Smooth muscle cell (in vitro differentiated cells): ENCODE measurements around the gene KYNU. TPM values are rescaled to one million over a fixed set of nuclear protein-coding genes. Genes with fewer than 3 reads are reported as not detected.

ENCODE experiments used
- DNase-seq: peaks from one replicate; lab custom pipeline; 2025; ENCODE audit not compliant: unreplicated experiment; lab: John Stamatoyannopoulos, UW
- H2AFZ ChIP-seq: fragments of 200-600 bp; sonication (generic); 2 replicates; pipeline ENCODE4 v1.6.0; 2016; ENCODE audit warnings: antibody characterized with exemption, low read depth, mild to moderate bottlenecking
- H3F3A ChIP-seq: fragments of 200-600 bp; sonication (generic); 2 replicates; pipeline ENCODE4 v1.6.0; 2017; ENCODE audit warnings: antibody characterized with exemption, low read depth
- H3K27ac ChIP-seq: fragments of 200-600 bp; sonication (generic); 2 replicates; pipeline ENCODE4 v1.5.1; 2016; ENCODE audit warnings: low read depth, mild to moderate bottlenecking
- H3K27me3 ChIP-seq: fragments of 200-600 bp; sonication (generic); 2 replicates; pipeline ENCODE4 v1.6.1; 2016; ENCODE audit warnings: low read depth, mild to moderate bottlenecking
- H3K36me3 ChIP-seq: fragments of 200-600 bp; sonication (generic); 2 replicates; pipeline ENCODE4 v1.5.1; 2016; ENCODE audit warnings: low read depth
- H3K4me1 ChIP-seq: fragments of 200-600 bp; sonication (generic); 2 replicates; pipeline ENCODE4 v1.5.1; 2016; ENCODE audit warnings: low read depth
- H3K4me2 ChIP-seq: fragments of 200-600 bp; sonication (generic); 2 replicates; pipeline ENCODE4 v1.6.0; 2016; ENCODE audit warnings: mild to moderate bottlenecking
- H3K4me3 ChIP-seq: fragments of 200-600 bp; sonication (generic); 2 replicates; pipeline ENCODE4 v1.5.1; 2016; ENCODE audit warnings: mild to moderate bottlenecking
- H3K79me2 ChIP-seq: fragments of 200-600 bp; sonication (generic); 2 replicates; pipeline ENCODE4 v1.6.0; 2016; ENCODE audit warnings: low read depth, mild to moderate bottlenecking
- H3K9ac ChIP-seq: fragments of 200-600 bp; sonication (generic); 2 replicates; pipeline ENCODE4 v1.6.0; 2016; ENCODE audit warnings: low read depth
- H3K9me3 ChIP-seq: fragments of 200-600 bp; sonication (generic); replicated peaks from 2 replicates; pipeline ENCODE4 v1.5.1; 2016; ENCODE audit warnings: low read depth
- H4K20me1 ChIP-seq: fragments of 200-600 bp; sonication (generic); 2 replicates; pipeline ENCODE4 v1.6.0; 2016; ENCODE audit warnings: low read depth
- WGBS: methylation state at CpG from one replicate; pipeline ENCODE4 v1.1.7; 2016; ENCODE audit warnings: low lambda C conversion rate; 5-methylcytosine and 5-hydroxymethylcytosine counted together
- polyA plus RNA-seq: library from polyadenylated mRNA; unstranded; fragments of >200 nt; fragmentation: Nextera tagmentation; extraction: Ambion mirVana; gene quantifications from 2 replicates; pipeline ENCODE4 v1.2.1, GENCODE V29; 2016
- total RNA-seq: library from RNA; depleted of rRNA; stranded (reverse); fragments of >200 nt; gene quantifications from 2 replicates; pipeline ENCODE4 v1.2.3, GENCODE V29; 2014
- TF ChIP-seq, protein P1 (sequence below): fragments of 200-600 bp; sonication (generic); IDR thresholded peaks from 2 replicates; pipeline ENCODE4 v1.5.1; 2017; ENCODE audit warnings: borderline replicate concordance, mild to moderate bottlenecking, antibody characterized with exemption; ENCODE audit not compliant: insufficient read depth, poor library complexity, severe bottlenecking

The KYNU gene
- total and polyA plus RNA-seq, 2 experiments from 2014 or later = 5.7 to 16.0 TPM

DNA sequence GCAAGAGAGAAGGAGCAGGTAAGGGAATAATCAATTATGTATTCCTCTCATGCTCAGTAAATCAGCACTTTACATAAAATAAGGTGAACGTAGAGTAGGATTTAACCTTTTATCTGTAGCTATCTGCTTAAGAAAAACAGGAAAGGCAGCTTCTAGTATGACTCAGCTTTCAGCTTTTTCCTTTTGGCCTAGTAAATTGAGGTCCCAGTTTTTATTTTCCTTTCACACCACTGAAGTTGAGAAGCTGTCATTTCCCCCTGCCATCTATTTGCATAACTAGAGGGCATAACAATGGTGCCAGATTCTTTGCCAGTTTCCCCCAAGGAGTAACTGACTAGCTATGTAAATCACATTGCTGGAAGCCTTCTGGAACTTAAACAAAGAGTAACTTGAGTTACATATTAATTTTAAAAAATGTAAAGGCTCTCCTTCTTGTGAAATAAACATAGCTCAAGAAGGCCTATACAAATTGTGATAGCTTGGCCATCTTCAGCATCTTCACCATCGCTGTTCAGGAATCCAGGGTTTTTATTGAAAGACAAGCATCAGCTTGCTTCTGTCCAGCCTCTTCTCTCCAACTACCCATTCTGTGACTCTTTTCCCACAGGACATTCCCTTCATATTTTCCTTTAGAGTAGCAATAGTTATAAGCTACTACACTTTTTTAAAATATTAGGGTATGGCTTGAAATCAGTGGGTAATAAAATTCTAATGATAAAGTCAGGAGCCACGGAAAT is 97.0 kb downstream of the KYNU start:
- no peak overlapping the region for H3K4me3 ChIP-seq
- peak overlapping the region; percentile 79 for H3K27ac ChIP-seq
- no peaks in the 10 kb centered on the region for H4K20me1 ChIP-seq
- peak overlapping the region; percentile 69 for H3K4me2 ChIP-seq
- peaks cover 9% of the 10 kb centered on the region for H3K4me1 ChIP-seq
- no peak for DNase-seq
- H3K9me3 ChIP-seq = no peaks in the 10 kb centered on the region
- TF ChIP-seq, protein P1, sequence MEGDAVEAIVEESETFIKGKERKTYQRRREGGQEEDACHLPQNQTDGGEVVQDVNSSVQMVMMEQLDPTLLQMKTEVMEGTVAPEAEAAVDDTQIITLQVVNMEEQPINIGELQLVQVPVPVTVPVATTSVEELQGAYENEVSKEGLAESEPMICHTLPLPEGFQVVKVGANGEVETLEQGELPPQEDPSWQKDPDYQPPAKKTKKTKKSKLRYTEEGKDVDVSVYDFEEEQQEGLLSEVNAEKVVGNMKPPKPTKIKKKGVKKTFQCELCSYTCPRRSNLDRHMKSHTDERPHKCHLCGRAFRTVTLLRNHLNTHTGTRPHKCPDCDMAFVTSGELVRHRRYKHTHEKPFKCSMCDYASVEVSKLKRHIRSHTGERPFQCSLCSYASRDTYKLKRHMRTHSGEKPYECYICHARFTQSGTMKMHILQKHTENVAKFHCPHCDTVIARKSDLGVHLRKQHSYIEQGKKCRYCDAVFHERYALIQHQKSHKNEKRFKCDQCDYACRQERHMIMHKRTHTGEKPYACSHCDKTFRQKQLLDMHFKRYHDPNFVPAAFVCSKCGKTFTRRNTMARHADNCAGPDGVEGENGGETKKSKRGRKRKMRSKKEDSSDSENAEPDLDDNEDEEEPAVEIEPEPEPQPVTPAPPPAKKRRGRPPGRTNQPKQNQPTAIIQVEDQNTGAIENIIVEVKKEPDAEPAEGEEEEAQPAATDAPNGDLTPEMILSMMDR = no peak
- no peaks in the 10 kb centered on the region for H3K36me3 ChIP-seq
- H2AFZ ChIP-seq = peak overlapping the region; percentile 66
- no peaks in the 10 kb centered on the region for H3K79me2 ChIP-seq
- H3K27me3 ChIP-seq = no peaks in the 10 kb centered on the region
- H3F3A ChIP-seq = no peaks in the 10 kb centered on the region
- WGBS = 30% methylated on average over 3 of the region's 3 CpGs
- peak overlapping the region; percentile 27 for H3K9ac ChIP-seq

DNA sequence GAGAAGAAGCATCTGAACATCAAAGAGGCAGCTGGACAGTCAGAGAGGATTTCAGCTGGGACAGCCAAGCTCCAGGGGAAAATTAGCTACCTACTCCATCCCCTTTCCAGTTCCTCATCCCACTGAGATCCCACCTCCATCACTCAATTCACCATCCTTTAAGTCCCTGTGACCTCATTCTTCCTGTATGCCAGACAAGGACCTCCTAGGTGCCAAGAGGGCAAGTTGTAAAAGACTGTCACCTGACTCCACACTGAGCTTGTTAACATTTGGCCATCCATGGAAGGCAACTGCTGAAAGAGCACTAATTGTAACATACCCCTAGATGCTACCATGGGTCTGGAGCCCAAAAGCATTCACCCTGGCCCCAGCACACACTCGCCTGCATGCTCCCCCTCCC is 97.8 kb downstream of the KYNU start:
- no peaks in the 10 kb centered on the region for H3F3A ChIP-seq
- no peak overlapping the region for H2AFZ ChIP-seq
- DNase-seq = no peak
- 100% methylated on average over 1 of the region's 1 CpG for WGBS
- H3K36me3 ChIP-seq = no peaks in the 10 kb centered on the region
- TF ChIP-seq, protein P1 = no peak
- H3K4me1 ChIP-seq = peaks cover 9% of the 10 kb centered on the region
- H3K9ac ChIP-seq = no peak overlapping the region
- H3K9me3 ChIP-seq = no peaks in the 10 kb centered on the region
- H3K4me2 ChIP-seq = no peak overlapping the region
- H3K79me2 ChIP-seq = no peaks in the 10 kb centered on the region
- H4K20me1 ChIP-seq = no peaks in the 10 kb centered on the region
- H3K27me3 ChIP-seq = no peaks in the 10 kb centered on the region
- no peak overlapping the region for H3K4me3 ChIP-seq
- H3K27ac ChIP-seq = peak overlapping the region; percentile 79

DNA sequence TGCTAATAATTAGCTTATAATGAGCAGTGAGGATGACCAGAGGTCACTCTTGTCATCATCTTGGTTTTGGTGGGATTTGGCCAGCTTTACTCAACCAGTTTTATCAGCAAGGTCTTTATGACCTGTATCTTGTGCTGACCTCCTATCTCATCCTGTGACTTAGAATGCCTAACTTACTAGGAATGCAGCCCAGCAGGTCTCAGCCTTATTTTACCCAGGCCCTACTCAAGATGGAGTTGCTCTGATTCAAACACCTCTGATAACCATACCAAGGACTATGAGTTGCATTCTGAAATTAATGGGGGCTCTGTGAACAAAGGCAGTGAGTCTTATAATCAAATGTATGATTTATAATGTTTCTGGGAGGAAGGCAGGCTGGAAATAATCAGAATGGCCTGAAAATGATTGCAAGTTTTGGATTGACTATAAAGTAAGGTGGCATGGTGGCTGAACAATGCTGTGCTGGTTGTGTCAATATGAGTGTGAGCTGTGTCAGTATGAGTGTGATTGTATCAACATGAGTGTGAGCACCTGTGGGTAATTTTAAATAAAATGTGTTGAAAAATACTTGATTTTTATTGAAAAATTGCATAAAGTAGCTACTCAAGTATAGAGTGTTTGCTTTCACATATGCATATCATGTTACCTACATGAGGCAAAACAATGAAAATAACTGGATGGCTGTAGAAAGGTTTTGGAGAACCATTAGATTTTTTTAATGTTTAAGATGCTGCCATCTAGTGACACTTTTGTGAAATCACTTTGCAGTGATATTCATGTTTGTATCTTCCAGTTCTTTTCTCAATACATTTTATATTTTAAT is 103.0 kb downstream of the KYNU start:
- Histone ChIP-seq H3K36me3 (no peaks in the 10 kb centered on the region), H3K9me3 (no peaks in the 10 kb centered on the region), H3F3A (no peaks in the 10 kb centered on the region), H2AFZ (peak overlapping the region; percentile 51), H3K4me3 (no peak overlapping the region), H3K4me1 (no peaks in the 10 kb centered on the region), H3K27me3 (no peaks in the 10 kb centered on the region), H3K27ac (peak overlapping the region; percentile 26), H3K9ac (no peak overlapping the region), H3K79me2 (no peaks in the 10 kb centered on the region), H3K4me2 (no peak overlapping the region), H4K20me1 (no peaks in the 10 kb centered on the region)
- DNase-seq = no peak
- TF ChIP-seq, protein P1 = peak; percentile 64
